GM18511 (cell line): ENCODE measurements around the gene ZNF844.
A peak's percentile ranks its signal among the peaks of the same experiment; 100 is the strongest.
"Not testable (repeated sequence)": the region's sequence is repeated elsewhere in the genome, so short reads cannot be mapped to it uniquely, and the experiment has no call there.

Source experiments
- ATAC-seq: cut with Tn5 transposase; IDR thresholded peaks from one replicate; pipeline ENCODE4 v1.9.1; 2021; ENCODE audit warnings: mild to moderate bottlenecking, moderate library complexity; ENCODE audit not compliant: unreplicated experiment

The ZNF844 gene

GRCh38 chr19:12064590-12065538 is at the start of gene ZNF844:
TSS of gene ZNF844 (plus strand) at chr19:12064731. CDS start at chr19:12064874, 143 bp downstream.
- peak; percentile 80 for ATAC-seq

- ATAC-seq = no peak
These were observed 49.3 kb upstream of the ZNF844 start for GRCh38 chr19:12015015-12015752.

GRCh38 chr19:12015753-12016116 is 48.8 kb upstream of the ZNF844 start:
- no peak for ATAC-seq

- ATAC-seq = no peak
These were observed 30.3 kb upstream of the ZNF844 start for GRCh38 chr19:12034198-12034597.

GRCh38 chr19:12034620-12035019 is 29.9 kb upstream of the ZNF844 start:
- ATAC-seq = no peak

- no peak for ATAC-seq
These were observed 29.0 kb upstream of the ZNF844 start, which contains the start of gene ZNF433 for GRCh38 chr19:12035220-12036172. TSS of gene ZNF433 (minus strand) at chr19:12035679. CDS start at chr19:12035539, 140 bp downstream.

GRCh38 chr19:12042893-12043292 is 21.6 kb upstream of the ZNF844 start:
- no peak for ATAC-seq

- no peak for ATAC-seq
These were observed 20.6 kb upstream of the ZNF844 start for GRCh38 chr19:12043752-12044422.

GRCh38 chr19:12047868-12048267 is 16.7 kb upstream of the ZNF844 start:
- ATAC-seq = no peak

- ATAC-seq = peak; percentile 28
These were observed 12.4 kb upstream of the ZNF844 start for GRCh38 chr19:12052091-12052496.

GRCh38 chr19:12052497-12053169 is 11.9 kb upstream of the ZNF844 start, which contains the start of gene ZNF878:
TSS of gene ZNF878 (minus strand) at chr19:12052961. CDS start at chr19:12052801, 160 bp downstream.
- peak; percentile 78 for ATAC-seq

- no peak for ATAC-seq
These were observed 8.7 kb upstream of the ZNF844 start for GRCh38 chr19:12055784-12056183.

- no peak for ATAC-seq
These were observed 11.1 kb downstream of the ZNF844 start for GRCh38 chr19:12075538-12076139.

- not testable (repeated sequence) for ATAC-seq
These were observed 11.8 kb downstream of the ZNF844 start for GRCh38 chr19:12076331-12076730.

- no peak for ATAC-seq
These were observed 12.8 kb downstream of the ZNF844 start for GRCh38 chr19:12077375-12077774.

- ATAC-seq = not testable (repeated sequence)
These were observed 18.8 kb downstream of the ZNF844 start for GRCh38 chr19:12083336-12083735.

GRCh38 chr19:12085074-12085818 is 20.7 kb downstream of the ZNF844 start:
- ATAC-seq = no peak

- ATAC-seq = no peak
These were observed 26.3 kb downstream of the ZNF844 start for GRCh38 chr19:12090807-12091206.
